Measurements from ENCODE around the gene GSTP1.
"Not testable (repeated sequence)": the region's sequence is repeated elsewhere in the genome, so short reads cannot be mapped to it uniquely, and the experiment has no call there.

The GSTP1 gene

DNA sequence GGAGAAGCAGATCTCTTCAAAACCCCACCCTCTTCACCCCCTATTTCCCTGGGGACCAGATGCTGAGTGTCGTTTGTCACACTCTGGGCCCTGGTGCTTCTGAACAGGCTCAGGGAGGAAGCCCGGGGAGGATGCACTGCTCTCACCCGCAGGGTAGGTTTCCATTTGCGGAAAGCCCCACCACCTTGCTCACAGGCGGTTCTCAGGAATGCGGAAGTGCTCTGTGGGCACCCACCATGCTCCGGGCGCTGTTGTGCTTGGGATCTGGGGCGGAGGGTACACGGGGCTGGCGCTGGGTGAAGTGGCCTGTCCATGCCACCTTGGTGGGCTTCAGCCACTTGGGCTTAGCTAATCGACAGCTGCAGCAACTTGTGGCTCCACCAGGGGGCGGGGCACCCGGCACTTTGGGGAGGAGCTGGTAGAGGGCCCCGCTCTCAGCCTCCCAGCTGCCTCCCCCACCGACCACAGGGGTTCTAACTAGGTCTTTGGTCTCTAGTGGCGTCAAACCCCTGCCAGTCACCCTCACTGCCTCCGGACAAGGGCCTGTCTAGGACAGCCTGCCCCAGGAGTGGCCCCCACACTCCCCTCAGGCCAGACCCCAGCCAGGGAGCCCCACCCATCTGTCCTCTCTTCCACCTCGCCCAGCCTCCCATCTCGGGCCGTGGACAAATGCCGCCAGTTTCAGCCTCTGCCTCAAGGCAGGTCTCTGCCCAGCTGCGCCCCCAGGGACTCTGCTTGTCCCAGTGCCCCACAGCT is 30.5 kb downstream of the GSTP1 start:
- DNase-seq (ENCODE audit: low spot score): peak; percentile 51
- no peak for FAIRE-seq

DNA sequence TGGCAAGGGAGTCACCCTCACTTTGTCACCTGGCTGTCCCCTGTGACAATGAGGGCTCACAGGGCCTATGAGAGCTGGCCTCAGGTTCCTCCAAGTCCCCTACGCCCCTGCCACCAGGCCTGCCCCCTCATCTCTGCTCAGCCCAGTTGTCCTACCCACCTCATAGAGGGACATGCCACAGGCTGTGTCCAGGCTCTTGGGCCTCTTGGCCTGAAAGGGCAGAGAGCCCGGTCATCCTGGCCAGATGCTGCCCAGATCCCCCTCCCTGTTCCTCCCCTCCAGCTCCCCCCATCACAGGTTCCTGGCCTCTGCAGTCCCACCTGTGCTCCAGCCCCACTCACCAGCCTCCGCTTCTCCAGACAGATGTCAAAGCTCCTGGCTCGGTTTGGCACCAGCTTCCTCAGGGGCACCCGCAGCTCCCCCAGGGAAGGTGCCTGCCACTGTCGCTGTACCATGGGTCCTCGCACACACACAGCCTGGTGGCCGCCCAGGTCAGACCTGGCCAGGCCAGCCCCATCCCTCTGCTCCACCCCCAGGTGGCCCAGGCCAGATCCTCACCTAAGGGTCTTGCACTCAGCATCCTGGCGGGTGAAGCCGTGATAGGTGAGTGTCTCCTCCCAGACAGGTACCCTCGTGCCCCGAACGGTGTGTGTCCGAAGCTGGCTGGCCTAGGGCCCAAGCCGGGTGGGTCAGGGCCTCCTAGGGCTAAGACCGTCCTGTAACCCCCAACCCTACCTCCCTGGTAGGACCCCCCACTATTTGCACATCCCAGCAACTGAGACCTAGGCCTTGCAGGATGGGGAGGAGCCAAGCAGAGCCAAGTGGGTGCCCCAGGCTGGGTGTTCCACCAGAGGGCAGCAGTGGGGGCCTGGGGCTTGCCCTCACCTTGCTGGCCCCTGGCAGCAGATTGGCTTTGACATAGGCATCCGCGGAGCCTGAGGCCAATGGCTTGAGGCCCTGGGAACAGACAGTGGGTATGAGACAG is 31.4 kb downstream of the GSTP1 start:
- DNase-seq (ENCODE audit: low spot score) (peak; percentile 57), FAIRE-seq (no peak)

DNA sequence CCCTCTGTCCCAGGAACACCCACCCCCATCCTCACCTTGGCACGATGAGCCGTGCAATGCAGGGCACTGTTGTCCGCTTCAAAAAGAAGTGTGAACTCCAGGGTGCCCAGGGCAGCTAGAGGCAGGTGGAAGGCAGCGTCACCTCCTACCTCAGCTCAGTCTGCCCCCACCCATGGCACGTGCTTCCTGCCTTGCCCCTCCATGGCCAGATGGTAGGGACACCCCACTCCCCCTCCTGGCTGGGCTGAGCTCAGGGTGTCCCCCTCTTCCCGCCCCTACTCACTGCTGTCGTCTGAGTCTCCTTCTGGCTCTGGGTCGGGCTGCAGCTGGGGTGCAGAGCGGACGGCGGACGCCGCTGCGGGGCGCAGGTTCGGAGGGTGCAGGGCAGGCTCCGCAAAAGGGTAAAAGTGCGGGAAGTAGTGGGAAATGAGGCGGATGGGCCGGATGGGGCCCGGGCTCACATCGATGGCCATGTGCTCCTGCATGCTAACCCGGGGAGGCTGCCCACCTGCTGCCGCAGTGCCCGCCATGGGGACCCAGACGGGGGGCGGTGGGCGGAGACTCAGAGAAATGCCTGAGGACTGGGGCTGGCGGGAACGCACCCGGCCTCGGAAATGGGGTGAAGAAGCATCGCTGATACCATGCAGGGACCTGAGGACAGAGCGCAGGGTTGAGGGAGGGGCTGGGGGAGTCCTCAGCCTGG is 32.3 kb downstream of the GSTP1 start:
- no peak for FAIRE-seq
- DNase-seq (ENCODE audit: low spot score): no peak

DNA sequence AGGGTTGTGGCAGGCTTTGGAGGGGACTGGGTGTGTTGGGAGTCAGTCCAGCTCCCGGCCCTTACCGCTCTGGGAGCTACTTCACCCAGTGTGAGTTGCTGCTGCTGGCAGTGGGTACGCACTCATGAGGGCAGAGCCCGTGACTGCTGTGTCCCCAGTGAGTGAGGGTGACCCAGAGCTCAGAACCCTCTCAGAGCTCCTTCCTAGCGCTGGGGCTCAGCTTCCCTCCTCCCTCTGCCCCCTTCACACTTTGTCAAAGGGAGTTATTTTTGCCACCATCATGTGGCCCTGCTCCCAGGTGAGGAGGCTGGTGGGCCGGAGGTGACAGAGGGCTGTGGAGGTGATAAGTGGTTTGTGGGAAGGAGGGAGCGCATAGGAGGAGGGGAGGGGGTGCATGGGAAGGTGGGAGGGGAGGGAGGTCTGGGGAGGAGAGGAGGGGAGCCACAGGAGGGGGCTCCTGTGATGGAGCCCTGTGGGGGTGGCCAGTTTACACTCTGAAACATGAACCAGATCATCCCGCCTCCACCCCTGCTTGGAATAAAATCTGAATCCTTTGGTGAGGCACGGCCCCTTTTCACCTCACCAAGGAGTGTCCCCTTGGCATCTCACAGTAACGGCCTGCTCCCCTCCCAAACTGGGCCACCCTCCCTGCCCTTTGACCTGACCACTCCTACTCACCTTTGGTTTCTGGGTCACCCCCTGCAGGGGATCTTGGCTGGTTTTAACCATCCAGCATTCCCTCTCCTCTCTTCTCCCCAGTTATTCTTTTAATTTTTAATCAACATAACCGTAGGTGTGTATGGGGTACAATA is 33.0 kb downstream of the GSTP1 start:
- DNase-seq (ENCODE audit: low spot score): no peak
- FAIRE-seq: no peak

DNA sequence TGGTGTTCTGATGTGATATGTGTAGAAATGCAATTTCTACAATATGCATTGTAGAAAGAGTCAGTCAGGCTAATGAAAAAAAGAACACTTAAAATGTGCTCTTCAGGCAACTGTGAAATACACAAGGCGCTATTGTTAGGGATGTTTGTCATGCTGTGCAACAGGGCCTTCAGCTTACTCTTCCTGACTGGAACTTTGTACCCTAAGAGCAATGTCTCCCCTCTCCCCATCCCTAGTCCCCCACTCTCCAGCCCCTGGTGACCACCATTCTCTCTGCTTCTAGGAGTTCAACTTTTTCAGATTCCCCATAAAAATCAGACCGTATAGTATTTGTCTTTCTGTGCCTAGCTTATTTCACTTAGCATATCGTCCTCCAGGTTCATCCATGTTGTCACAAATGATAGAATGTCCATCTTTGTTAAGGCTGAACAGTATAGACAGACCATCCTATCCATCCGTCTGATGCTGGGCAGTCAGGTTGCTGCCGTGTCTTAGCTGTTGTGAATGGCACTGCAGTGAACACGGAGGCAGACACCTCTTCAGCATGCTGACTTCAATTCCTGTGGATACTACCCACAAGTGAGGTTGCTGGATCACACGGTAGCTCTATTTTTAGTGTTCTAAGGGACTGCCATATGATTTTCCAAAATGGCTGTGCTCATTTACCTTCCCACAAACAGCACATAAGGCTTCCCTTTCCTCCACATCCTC is 33.8 kb downstream of the GSTP1 start:
- FAIRE-seq: no peak

DNA sequence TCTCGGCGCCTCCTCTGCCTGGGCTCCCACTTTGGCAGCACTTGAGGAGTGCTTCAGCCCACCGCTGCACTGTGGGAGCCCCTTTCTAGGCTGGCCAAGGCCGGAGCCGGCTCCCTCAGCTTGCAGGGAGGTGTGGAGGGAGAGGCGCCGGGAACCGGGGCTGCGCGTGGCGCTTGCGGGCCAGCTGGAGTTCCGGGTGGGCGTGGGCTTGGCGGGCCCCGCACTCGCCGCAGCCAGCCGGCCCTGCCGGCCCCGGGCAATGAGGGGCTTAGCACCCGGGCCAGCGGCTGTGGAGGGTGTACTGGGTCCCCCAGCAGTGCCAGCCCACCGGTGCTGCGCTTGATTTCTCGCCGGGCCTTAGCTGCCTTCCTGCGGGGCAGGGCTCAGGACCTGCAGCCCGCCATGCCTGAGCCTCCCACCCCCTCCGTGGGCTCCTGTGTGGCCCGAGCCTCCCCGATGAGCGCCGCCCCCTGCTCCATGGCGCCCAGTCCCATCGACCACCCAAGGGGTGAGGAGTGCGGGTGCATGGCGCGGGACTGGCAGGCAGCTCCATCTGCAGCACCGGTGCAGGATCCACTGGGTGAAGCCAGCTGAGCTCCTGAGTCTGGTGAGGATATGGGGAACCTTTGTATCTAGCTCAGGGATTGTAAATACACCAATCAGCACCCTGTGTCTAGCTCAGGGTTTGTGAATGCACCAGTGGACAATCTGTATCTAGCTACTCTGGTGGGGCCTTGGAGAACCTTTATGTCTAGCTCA is 35.5 kb downstream of the GSTP1 start:
- DNase-seq (ENCODE audit: low spot score); FAIRE-seq: not testable (repeated sequence)

More for the DNA sequence above, 33.8 kb downstream of the GSTP1 start:
- no peak for DNase-seq (ENCODE audit: low spot score)

DNA sequence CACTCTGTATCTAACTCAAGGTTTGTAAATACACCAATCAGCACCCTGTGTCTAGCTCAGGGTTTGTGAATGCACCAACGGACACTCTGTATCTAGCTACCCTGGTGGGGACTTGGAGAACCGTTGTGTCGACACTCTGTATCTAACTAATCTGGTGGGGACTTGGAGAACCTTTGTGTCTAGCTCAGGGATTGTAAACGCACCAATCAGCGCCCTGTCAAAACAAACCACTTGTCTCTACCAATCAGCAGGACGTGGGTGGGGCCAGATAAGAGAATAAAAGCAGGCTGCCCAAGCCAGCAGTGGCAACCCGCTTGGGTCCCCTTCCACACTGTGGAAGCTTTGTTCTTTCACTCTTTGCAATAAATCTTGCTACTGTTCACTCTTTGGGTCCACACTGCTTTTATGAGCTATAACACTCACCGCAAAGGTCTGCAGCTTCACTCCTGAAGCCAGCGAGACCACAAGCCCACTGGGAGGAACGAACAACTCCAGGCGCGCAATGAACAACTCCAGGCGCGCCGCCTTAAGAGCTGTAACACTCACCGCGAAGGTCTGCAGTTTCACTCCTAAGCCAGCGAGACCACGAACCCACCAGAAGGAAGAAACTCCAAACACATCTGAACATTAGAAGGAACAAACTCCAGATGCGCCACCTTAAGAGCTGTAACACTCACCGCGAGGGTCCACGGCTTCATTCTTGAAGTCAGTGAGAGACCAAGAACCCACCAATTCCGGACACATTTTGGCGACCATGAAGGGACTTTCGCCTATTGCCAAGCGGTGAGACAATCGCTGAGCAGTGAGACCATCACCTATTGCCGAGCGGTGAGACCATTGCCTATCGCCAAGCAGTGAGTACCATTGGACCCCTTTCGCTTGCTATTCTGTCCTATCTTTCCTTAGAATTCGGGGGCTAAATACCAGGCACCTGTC is 36.3 kb downstream of the GSTP1 start:
- DNase-seq (ENCODE audit: low spot score); FAIRE-seq: not testable (repeated sequence)

DNA sequence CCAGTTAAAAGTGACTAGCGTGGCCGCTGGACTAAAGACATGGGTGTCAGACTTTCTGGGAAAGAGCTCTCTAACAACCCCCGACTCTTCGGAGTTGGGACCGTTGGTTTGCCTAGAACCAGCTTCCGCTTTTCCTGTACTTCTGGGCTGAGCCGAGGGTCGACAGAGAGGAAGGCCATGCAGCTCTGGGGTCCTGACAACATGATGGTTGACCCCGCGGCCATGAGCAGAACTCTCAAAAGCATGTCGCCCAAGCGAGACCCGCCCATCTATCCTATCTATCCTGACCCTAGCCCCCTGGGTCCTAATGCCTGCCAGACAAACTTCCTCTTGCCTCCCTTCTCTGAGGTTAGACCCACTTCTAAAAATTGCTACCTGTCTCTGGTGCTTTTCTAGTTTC is 37.0 kb downstream of the GSTP1 start:
- peak; percentile 37 for DNase-seq (ENCODE audit: low spot score)
- not testable (repeated sequence) for FAIRE-seq

DNA sequence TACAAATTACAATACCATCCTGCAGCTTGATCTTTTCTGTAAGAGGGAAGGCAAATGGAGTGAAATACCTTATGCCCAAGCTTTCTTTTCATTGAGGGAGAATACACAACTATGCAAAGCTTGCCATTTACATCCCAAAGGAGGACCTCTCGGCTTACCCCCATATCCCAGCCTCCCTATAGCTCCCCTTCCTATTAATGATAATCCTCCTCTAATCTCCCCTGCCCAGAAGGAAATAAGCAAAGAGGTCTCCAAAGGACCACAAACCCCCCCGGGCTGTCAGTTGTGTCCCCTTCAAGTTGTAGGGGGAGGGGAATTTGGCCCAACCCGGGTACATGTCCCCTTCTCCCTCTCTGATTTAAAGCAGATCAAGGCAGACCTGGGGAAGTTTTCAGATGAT is 38.3 kb downstream of the GSTP1 start:
- not testable (repeated sequence) for FAIRE-seq; DNase-seq (ENCODE audit: low spot score)

DNA sequence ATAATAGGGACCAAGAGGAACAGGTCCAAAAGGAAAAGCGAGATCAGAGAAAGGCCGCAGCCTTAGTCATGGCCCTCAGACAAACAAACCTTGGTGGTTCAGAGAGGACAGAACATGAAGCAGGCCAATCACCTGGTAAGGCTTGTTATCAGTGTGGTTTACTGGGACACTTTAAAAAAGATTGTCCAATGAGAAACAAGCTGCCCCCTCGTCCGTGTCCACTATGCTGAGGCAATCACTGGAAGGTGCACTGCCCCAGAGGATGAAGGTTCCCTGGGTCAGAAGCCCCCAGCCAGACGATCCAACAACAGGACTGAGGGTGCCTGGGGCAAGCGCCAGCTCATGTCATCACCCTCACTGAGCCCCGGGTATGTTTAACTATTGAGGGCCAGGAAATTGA is 39.3 kb downstream of the GSTP1 start:
- DNase-seq (ENCODE audit: low spot score); FAIRE-seq: not testable (repeated sequence)

DNA sequence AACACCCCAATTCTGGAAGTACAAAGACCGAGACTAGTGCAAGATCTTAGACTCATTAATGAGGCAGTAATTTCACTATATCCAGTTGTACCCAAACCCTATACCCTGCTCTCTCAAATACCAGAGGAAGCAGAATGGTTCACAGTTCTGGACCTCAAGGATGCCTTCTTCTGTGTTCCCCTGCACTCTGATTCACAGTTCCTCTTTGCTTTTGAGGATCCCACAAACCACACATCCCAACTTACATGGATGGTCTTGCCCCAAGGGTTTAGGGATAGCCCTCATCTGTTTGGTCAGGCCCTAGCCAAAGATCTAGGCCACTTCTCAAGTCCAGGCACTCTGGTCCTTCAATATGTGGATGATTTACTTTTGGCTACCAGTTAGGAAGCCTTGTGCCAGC is 40.2 kb downstream of the GSTP1 start:
- not testable (repeated sequence) for FAIRE-seq; DNase-seq (ENCODE audit: low spot score)

DNA sequence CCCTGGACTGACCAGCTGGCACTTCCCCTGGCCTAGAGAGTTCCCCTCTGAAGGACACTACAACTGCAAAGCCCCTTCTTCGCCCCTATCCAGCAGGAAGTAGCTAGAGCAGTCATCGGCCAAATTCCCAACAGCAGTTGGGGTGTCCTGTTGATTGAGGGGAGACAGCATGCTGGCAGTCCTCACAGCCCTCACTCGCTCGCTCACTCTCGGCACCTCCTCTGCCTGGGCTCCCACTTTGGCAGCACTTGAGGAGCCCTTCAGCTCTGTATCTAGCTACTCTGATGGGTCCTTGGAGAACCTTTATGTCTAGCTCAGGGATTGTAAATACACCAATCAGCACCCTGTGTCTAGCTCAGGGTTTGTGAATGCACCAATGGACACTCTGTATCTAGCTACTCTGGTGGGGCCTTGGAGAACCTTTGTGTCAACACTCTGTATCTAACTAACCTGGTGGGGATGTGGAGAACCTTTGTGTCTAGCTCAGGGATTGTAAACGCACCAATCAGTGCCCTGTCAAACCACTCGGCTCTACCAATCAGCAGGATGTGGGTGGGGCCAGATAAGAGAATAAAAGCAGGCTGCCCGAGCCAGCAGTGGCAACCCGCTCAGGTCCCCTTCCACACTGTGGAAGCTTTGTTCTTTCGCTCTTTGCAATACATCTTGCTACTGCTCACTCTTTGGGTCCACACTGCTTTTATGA is 42.7 kb downstream of the GSTP1 start:
- DNase-seq (ENCODE audit: low spot score); FAIRE-seq: not testable (repeated sequence)

DNA sequence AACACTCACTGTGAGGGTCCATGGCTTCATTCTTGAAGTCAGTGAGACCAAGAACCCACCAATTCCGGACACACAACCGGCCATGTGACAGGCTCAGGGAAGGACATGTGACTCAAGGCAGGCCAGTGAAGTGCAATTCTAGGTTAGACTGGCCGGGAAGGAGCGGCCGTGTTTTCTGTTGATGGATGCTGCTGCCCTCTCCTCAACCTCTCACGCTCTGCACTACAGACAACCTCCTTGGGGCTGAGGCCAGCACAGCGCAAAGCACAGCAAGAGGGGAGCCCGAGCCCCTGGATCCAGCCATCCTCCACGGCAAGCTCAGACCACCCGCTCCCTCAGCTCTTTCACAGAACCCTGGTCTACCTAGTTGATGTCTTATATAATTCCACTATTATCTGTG is 43.4 kb downstream of the GSTP1 start:
- FAIRE-seq (no peak), DNase-seq (ENCODE audit: low spot score) (no peak)

DNA sequence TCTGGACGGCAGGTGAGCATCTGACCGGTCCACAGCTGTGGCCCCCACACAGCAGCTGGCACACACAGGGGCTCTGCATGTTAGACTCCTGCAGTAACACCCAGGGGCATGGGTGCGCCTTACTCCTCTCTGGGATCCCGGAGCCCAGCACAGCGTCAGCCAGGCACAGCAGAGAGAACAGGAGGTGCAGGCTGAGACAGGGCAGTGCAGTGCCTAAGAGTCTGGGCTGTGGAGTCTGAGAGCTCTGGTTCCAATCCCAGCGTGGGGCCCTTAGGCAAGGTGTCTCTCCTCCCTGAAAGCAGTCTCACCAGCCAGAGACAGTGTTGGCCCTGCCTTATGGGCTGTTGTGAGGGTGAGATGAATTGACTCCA is 43.8 kb downstream of the GSTP1 start:
- DNase-seq (ENCODE audit: low spot score): no peak
- no peak for FAIRE-seq

DNA sequence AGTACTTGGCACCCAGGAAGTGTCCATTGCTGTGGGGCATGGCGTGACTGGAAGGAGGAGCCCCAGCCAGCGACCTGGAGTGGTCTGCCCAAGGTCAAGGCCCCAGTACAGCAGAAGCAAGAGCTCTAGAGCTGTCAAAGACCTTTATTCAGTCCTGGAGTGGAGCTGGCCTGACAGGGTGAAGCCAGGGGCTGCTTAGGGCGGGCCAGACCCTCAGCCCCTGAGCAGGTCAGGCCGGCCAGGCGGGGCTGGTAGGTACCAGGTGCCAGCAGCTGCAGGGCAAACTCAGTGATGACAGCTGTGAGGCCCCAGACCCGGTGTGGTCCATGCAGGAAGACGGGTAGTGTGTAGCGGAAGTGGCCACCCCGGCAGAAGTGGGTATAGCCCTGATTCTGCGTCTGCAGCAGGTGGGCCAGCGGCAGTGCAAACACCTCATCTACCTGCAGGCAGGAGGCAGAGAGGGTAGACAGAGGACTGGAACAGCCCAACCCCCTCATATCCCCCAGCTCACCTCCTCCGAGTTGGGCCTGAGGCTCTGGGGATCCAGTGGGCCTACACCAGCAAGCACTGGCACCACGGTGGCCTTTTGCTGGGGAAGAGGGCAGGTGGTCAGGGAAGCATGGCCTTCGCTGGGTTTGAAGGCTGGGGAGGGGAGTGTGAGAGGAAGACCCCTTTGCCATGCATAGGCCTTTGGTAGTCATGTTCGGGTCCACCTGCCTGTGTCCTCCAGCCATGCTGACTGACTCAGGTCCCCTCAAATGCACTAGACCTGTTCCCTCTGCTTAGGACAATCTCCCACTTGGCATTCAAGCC is 44.4 kb downstream of the GSTP1 start:
- no peak for FAIRE-seq

DNA sequence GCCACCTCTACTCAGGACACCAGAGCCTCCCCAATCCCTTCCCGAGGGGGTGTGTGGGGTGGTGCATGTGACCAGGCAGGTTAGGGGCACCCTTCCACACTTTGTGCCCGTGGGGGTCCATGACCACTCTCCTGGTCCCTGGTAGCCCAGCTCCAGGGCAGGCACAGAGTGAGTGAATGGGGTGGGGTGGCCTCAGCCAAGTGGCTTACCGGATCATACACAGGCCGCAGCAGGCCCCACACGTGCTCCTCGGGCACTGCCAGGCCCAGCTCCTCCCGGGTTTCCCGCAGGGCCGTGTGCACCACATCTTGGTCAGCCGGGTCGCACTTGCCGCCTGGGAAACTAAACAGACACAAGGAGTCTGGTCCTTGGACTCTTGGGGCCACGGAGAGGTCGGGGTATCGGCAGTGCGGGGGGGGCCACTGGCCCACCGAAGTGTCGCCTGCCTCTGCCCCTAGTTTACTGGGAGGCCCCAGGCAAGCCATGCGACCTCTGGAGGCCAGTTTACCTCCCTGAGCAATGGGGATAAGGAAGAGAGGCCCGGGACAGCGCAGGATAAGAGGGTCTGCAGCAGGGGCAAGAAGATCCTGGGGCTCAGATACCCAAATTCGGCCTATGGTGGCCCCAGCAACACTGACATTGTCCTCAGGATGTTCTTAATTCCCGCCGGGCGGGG is 45.2 kb downstream of the GSTP1 start:
- DNase-seq (ENCODE audit: low spot score): no peak
- FAIRE-seq: no peak

More for the DNA sequence above, 44.4 kb downstream of the GSTP1 start:
- DNase-seq (ENCODE audit: low spot score): no peak
